Hematopoietic multipotent progenitor cell treated with erythropoietin and hydrocortisone succinate and interleukin-3 and kit ligand, for 6 days (in vitro differentiated cells): ENCODE measurements around the gene MELK.
A peak's percentile ranks its signal among the peaks of the same experiment; 100 is the strongest.
"Not testable (repeated sequence)": the region's sequence is repeated elsewhere in the genome, so short reads cannot be mapped to it uniquely, and the experiment has no call there.

Source experiments
- DNase-seq: peaks from one replicate; pipeline ENCODE4 v3.0.0-alpha.2; 2015

MELK gene

DNA sequence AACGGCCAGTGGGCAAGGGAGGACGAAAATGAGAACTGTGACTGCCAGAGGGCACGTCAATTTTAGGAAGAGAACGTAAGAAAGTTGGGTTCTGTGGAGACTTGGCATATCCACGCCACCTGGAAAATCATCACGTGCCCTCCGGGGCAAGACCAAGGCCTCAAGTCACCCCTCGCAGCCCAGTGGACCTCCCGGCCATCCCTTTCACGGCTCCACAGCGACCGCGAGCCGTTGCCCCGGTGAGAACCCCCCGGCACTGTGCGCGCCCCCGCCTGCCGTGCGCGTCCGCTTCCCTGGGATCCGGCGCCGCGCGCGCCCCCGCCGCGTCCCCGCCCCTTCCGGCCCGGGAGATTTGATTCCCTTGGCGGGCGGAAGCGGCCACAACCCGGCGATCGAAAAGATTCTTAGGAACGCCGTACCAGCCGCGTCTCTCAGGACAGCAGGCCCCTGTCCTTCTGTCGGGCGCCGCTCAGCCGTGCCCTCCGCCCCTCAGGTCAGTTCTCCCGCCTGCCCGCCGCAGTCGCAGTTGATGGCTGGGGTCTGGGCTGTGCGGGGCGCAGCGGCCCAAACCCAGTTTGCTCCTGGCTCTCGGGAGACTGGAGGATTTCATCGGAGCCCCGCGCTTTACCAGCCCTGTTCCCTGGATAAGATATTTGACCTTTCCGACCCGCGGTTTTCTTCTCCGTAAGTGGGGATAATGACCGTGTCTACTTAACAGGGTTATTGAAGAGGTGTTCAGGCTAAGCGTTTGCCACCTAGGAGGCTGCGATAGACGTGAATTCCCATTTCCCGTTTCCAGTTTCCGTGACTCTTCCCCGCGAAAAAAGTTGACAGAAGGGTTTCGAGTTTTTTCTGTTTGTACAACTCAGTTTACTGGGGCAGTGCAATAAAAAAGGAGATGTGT is at the start of gene MELK:
Gene MELK, plus strand, starts transcription at position 381 of the 904 bp plus-strand sequence. CDS start 8,787 bp downstream, outside the sequence.
- peak; percentile 90 for DNase-seq

DNA sequence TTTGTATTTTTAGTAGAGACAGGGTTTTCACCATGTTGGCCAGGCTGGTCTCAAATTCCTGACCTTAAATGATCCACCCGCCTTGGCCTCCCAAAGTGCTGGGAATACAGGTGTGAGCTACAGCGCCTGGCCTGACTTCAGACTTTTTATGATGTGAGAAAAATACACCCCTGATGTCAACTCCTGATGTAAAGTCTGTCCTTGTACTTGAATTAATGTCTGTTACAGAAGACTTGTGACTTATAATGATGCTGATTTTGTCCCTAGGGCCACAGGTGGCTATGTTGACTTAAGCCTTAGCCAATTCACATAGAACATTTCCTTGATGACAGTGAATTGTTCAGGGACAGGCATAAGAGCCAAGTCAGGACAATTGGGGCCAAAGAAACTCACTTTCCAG is 42.5 kb upstream of the MELK start:
- no peak for DNase-seq

DNA sequence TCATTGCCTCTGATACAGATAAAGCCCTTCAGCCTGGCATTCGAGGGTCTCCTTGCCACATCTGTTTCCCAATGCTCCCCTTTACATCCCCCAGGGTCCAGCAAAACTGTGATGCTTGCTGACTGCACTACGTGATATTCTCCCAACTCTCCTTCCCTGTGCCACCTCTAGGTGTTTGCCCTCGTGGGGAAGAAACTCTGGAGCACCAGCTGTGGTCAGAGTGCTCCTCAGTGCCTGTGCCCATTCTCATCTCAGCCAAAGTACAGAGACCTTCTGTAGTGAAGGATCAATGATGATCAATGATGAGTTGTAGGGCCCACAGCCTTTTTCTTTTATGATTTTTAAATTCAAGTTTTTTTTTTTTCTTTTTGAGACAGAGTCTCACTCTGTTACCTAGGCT is 40.3 kb upstream of the MELK start:
- DNase-seq = no peak

DNA sequence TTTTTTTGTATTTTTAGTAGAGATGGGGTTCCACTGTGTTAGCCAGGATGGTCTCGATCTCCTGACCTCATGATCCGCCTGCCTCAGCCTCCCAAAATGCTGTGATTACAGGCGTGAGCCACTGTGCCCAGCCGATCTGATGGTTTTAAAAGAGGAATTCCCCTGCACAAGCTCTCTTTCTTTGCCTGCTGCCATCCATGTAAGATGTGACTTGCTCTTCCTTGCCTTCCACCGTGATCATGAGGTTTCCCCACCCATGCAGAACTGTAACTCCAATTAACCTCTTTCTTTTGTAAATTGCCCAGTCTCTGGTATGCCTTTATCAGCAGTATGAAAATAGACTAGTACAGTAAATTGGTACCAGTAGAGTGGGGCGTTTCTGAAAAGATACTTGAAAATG is 39.0 kb upstream of the MELK start:
- not testable (repeated sequence) for DNase-seq

DNA sequence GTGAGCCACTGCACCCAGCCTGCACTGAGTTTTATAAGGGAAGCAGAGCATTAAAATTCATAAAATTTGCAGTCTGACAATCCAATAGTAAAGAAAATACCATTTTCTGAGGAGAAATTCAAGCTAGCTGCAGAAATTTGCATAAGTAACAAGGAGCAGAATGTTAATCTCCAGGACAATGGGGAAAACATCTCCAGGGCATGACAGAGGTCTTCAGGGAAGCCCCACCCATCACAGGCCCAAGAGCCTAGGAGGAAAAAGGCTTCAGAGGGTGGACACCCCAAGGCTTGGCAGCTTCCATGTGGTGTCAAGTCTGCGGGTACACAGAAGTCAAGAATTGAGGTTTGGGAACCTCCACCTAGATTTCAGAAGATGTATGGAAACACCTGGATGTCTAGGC is 37.6 kb upstream of the MELK start:
- DNase-seq = no peak

DNA sequence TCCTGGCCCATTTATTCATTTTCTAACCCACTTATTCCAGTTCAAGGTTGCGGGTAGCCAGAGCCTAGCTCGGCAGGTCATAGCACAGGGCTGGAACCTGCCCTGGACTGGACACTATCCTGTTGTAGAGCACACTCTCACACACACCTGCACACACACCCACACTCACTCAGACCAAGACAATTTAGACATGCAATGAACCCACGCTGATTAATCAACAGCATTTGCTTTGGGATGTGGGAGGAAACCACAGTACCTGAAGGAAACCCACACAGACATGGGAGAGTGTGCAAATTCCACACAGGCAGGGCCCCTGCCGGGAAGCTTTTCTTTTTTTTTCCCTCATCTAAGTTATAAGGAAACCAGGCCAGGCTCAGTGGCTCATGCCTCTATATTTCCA is 34.8 kb upstream of the MELK start:
- no peak for DNase-seq

DNA sequence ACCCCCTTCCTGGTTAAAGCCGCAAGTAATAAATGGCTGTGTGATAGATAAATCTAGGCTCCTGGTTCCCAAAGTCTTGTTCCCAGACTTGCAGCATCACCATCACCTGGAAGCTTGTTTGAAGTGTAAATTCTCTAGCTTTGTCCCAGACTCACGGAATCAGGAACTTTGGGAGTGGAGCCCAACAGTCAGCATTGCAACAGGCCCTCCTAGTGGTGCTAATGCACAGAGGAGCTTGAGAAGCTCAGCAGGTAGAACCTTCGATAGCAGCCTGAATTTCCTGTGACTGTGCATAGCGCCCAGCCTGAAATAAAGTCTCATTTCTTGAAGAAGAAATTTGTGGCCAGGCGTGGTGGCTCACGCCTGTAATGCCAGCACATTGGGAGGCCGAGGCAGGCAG is 30.3 kb upstream of the MELK start:
- DNase-seq = no peak

DNA sequence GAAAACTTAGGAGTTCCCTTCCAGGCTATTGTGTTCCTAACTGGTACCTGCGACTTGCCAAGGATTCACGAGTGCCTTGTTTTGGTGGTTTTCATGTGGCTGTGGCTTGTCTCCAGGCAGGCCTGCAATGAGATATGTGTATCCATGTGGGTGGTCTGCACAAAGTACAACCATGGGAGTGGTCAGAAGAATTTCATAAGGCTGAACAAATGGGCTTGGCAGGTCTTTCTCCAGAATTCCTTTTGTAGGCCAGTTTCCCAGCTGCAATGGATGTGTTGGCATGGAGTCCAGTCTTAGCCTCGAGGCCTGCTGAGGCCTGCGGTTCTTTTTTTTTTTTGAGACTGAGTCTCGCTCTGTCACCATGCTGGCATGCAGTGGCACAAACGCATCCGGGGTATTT is 28.8 kb upstream of the MELK start:
- DNase-seq = no peak

DNA sequence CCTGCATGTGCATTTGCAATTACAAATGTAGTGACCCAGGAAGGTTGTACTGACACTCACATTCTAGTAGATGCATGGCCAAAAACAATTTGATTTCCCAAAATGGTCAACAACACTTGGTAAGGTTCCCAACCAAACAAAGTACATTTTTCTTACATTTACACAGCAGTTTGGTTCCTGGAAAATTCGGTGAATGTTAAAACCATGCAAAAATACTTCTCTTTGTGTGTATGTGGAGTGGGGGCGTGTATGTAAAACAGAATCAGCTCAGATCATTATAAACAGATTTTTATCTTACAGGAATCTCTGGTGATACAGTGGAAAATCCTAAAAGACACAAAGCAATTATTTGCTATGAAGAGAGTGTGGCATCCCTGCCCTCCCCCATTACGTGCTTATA is 25.1 kb upstream of the MELK start:
- no peak for DNase-seq

DNA sequence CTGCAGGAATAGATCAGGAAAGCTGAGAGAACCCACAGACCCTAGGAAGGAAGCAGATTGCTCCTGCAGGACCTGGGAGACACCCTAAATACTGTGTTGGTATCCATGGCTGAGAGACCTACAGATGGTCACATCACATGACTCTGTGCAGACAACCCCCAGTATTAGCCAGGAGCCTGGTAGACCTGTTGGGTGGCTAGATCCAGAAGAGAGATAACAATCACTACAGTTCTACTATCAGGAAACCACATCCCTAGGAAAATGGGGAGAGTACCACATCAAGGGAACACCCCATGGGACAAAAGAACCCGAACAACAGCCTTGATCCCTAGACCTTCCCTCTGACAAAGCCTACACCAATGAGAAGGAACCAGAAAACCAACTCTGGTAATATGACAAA is 24.2 kb upstream of the MELK start:
- no peak for DNase-seq

DNA sequence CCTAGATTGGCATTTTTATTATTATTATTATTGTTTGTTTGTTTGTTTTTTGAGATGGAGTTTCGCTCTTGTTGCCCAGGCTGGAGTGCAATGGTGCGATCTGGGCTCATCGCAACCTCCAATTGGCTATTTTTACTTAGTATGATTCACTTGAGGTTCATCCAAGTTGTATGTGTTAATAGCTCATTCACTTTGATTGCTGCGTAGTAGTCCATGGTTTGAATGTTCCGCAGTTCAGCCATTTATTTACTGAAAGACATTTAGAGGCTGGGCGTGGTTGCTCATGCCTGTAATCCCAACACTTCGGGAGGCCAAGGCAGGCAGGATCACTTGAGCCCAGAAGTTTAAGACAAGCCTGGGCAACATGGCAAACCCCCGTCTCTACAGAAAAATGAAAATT is 22.6 kb upstream of the MELK start:
- DNase-seq = no peak

DNA sequence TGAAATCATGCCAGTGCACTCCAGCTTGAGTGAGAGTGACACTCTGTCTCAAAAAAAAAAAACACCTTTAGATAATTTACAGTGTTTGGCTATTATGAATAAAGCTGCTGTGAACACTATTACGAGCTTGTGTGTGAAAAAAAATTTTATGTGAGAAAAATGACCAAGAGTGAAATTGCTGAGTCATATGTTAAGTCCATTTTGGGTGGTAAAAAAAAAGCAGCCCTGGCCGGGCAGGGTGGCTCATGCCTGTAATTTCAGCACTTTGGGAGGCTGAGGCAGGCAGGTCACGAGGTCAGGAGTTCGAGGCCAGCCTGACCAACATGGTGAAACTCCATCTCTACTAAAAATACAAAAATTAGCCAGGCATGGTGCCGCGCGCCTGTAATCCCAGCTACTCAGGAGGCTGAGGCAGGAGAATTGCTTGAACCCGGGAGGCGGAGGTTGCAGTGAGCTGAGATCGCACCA is 22.0 kb upstream of the MELK start:
- DNase-seq = not testable (repeated sequence)

DNA sequence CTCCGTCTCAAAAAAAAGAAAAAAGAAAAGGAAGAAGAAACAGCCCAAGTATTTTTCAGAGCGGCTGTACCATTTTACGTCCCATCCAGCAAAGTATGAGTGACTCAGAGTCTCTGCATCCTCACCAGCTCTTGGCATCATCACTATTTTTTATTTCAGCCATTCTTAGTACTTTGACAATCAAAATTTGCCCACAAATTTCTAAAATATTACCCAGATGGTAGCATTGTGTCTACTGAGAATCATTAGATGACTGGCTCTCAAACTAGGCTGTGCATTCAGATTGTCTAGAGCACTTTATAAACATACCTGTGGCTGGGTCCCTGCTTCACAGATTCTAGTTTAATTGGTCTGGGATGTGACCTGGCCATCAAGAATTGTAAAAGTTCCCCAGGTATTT is 21.6 kb upstream of the MELK start:
- no peak for DNase-seq

DNA sequence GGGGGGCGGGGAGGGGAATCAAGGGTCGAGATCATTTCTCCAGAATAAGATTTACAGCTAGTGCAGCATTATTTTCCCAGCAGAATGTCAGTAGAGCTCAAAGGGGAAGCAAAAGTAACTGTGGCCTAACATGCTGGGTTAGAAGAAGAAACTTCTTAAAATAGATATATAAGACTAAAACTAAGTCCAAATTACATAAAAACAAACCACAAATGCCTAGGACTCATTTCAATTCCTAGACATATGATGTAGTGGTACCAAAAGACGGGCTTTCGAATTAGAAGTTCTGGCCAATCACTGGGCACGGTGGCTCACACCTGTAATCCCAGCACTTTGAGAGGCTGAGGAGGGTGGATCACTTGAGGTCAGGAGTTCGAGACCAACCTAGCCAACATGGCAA is 20.8 kb upstream of the MELK start:
- DNase-seq = no peak

DNA sequence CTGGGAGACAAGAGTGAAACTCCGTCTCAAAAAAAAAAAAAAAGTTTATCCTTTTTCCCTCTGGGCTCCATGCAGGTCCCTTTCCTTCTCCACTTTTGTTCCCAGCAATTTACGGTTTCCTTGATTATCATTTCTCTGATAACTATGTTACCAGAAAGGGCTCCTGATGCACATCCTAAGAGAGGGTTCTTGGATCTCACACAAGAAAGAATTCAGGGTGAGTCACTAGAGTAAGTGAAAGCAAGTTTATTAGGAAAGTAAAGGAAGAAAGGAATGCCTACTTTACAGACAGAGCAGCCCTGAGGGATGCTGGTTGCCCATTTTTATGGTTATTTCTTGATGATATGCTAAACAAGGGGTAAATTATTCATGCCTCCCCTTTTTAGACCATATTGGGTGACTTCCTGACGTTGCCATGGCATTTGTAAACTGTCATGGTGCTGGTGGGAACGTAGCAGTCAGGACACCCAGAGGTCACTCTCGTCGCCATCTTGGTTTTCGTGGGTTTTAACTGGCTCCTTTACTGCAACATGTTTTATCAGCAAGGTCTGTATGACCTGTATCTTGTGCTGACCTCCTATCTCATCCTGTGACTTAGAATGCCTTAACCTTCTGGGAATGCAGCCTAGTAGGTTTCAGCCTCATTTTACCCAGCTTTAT is 13.5 kb upstream of the MELK start:
- DNase-seq = no peak

DNA sequence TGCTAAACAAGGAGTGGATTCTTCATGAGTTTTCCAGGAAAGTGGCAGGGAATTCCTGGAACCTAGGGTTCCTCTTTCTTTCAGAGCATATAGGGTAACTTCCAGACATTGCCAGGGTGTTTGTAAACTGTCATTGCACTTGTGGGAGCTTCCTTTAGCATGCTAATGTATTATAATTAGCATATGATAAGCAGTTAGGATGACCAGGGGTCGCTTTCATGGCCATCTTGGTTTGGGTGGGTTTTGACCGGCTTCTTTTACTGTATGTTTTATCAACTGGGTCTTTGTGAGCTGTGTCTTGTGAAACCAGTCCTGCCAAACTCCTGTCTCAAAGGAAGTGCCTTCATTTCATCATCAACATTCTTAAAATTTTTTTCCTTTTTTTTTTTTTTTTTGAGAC is 11.9 kb upstream of the MELK start:
- DNase-seq = no peak

DNA sequence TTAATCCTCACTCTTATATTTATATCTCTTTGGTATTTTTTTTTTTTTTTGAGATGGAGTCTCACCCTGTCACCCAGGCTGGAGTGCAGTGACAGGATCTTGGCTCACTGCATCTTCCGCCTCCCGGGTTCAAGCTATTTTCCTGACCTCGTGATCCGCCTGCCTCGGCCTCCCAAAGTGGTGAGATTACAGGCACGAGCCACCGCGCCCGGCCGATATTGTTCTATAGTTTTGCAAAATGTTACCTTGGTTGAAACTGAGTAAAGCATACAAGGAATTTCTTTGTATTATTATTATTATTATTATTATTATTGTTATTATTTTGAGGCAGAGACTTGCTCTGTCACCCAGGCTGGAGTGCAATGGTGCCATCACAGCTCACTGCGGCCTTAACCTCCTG is 9.9 kb upstream of the MELK start:
- DNase-seq = not testable (repeated sequence)

DNA sequence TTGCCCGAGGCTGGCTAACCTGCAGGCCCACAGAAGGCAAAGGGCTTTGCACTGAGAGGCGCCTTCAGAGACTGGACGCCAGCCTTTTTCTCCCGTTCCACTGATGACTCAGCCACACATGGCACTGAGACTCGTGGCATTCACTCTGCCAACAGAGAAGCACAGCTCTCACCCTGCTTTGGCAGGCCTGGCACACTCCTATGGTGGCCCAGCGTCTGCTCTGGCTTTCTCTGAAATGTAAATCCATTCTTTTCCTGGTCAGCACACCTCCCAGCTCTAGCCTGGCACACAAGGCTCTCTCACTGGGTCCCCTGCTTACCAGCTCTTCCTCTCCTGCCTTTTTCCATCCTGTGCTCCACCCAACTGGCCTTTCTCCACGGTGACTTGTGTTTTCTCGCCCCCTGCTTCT is 5.9 kb upstream of the MELK start:
- DNase-seq = no peak

DNA sequence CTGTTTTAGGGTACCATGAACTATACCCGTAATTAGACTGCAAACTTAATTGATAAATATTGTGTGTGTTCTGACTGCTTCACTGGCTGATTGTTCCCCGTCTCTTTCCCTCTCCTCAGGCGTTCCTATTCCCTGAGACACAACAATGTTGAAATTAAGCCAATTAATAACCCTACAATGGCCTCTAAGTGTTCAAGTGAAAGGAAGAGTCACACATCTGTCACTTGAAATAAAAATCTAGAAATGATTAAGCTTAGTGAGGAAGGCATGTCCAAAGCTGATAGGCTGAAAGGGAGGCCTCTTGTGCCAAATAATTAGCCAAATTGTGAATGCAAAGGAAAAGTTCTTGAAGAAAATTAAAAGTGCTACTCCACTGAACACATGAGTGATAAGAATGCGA is 4.0 kb upstream of the MELK start:
- not testable (repeated sequence) for DNase-seq

DNA sequence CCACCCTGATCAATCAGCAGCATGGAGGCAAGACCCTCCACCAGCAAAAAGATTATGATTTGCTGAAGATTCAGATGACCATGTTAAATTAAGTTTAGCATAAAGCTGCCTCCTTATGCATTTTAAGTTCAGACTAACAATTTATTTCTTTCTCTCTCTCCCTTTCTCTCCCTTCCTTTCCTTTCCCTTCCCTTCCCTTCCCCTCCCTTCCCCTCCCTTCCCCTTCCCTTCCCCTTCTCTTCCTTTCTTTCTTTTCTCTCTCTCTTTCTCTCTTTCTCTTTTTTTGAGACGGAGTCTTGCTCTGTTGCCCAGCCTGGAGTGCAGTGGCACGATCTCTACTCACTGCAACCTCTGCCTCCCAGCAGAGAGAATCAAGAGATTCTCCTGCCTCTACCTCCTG is 1.4 kb upstream of the MELK start:
- no peak for DNase-seq

DNA sequence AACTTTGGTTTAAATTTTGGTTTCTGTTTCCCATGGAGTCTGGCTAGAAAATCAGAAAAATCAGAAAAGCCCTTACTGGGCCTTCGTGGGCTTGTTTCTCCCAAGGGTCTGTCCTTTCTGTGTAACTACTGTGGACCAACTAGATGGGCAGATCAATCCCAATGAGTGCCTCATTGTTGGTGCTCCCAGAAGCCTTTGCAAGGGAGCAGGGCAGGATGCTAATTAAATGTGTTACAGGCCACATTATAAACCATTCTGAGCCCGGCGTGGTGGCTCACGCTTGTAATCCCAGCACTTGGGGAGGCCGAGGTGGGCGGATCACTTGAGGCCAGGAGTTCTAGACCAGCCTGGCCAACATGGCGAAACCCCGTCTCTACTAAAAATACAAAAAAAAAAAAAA is 1.4 kb downstream of the MELK start:
- not testable (repeated sequence) for DNase-seq

DNA sequence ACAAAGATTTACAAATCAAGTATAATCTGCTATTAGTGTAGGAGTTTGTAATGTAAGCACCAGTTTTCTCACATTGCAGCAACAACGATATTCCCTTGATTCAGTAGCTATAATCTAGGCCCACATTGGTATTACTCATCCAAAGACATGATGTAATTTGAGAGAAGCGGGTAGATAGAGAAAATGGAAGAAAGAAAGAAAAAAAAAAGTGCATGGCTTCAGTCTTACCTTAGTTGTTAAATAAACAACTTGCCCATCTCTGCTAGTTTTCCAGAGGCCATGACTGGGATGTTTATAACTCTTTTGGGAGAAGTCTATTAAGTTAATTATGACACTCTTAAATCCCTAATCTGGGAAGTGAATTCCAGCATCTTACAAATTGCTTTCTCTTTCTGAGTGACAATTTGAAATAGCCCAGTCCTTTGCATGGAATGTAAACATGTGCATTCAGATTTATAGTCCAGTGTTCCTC is 2.8 kb downstream of the MELK start:
- DNase-seq = no peak

DNA sequence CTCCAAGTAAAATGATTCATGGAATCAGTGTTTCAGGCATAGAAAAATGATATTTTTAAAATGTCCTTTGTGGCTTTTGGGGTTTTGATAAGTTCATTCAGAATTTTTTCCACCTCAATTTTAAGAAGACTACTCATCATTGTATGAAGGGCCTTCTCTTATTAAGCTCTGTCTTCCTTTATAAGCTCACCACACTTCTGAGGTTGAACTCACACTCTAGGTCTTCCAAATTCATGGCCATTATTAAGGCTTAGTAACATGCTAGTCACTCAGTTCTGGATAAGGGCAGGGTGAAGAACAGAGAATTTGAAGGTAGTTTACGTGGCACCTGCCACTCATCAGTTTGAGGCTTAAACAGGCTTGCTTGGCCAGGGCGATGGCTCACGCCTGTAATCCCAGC is 4.2 kb downstream of the MELK start:
- DNase-seq = no peak
